Testis (tissue), 3 donors: ENCODE results near the gene MACROH2A1. TPM values are rescaled to one million over a fixed set of nuclear protein-coding genes. Genes with fewer than 3 reads are reported as not detected.

Experiments used
- DNase-seq: peaks from one replicate; pipeline ENCODE4 v3.0.0-alpha.2; 2019
- H3K27ac ChIP-seq, 2 donors: fragments of 200-600 bp; sonication (generic); one replicate each; pipeline ENCODE4 v1.5.1; 2019
- H3K27me3 ChIP-seq: fragments of 200-600 bp; sonication (generic); one replicate; pipeline ENCODE4 v1.5.1; 2019
- H3K36me3 ChIP-seq: fragments of 200-600 bp; sonication (generic); one replicate; pipeline ENCODE4 v1.5.1; 2017; ENCODE audit warnings: low read depth; ENCODE audit errors: missing control alignments
- H3K4me1 ChIP-seq: fragments of 200-600 bp; sonication (generic); one replicate; pipeline ENCODE4 v1.5.1; 2019
- H3K4me3 ChIP-seq, 2 donors: fragments of 200-600 bp; sonication (generic); one replicate each; pipeline ENCODE4 v1.5.1; 2017 to 2019
- H3K9me3 ChIP-seq: fragments of 200-600 bp; sonication (generic); one replicate; pipeline ENCODE4 v1.5.1; 2017
- POLR2A ChIP-seq: fragments of 450-650 bp; IDR thresholded peaks from one replicate; pipeline ENCODE4 v1.6.1; 2017; ENCODE audit warnings: antibody characterized with exemption, mild to moderate bottlenecking, moderate library complexity
- WGBS, 2 donors: methylation state at CpG; one replicate each; pipeline ENCODE4 v1.1.5; 2018; 5-methylcytosine and 5-hydroxymethylcytosine counted together
- intact Hi-C: fragments of 100-400 bp; cut with DNase I; formaldehyde crosslinking; loops from one replicate; pipeline ENCODE4 v1.15.1; 2023; ENCODE audit warnings: low total_unique reads
- polyA plus RNA-seq: library from polyadenylated mRNA; stranded (reverse); fragments of 350-450 nt; fragmentation: Illumina TruSeq; extraction: RNeasy Lipid Tissue Mini Kit (QIAGEN cat#74804); gene quantifications from one replicate; pipeline ENCODE4 v1.2.3, GENCODE V29; 2014; ENCODE audit warnings: low read depth, low replicate concordance; ENCODE audit not compliant: insufficient read depth
- total RNA-seq, 2 donors: library from RNA; depleted of rRNA; stranded (reverse); fragments of >200 nt; gene quantifications; one replicate each; pipeline ENCODE4 v1.2.3, GENCODE V29; 2016
- TF ChIP-seq, protein P1 (sequence below), 3 experiments: fragments of 450-650 bp in 2 of 3; fragments of 200-600 bp in 1 of 3; sonication (generic) in 1 of 3; IDR thresholded peaks; one replicate each; pipeline ENCODE4 v1.5.1; 2016 to 2019; ENCODE audit warnings: antibody characterized with exemption in 3 of 3, mild to moderate bottlenecking in 2 of 3, moderate library complexity in 1 of 3

Gene MACROH2A1
- total and polyA plus RNA-seq, 3 donors from 2014 or later, result 92.9 to 191 (median 178) TPM

DNA sequence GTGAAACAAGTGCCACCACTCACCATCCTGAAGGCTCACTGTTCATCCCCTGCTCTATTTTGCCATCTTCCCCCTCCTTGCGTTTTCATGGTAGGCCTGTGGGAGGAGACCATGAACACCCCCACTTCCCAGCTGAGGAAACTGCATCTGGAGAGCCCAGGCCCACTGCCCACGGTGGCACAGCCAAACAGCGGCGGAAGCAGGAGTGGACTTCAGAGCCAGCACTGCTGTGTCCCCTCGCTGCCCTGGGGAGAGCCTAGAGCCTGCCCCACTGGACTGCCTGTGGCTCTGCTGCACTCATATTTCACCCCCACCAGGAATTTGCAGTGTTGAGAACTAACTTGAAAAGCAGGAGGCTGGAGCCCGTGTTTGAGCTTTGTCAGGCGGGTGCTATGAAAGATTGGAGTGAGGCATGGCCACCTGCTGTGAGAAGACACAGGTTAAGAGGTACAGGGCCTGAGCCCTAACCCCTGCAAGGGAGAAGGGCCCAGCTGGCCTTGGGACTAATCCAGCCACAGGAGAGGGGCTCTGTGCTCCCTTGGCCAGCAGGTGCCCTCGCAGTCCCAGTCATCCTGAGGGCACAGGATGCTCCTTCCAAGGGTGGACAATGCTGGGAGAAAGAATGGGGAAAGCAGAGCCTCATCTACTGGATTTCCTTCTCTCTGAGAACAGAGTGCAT is 79.0 kb downstream of the MACROH2A1 start:
- H3K9me3 ChIP-seq, result no peaks in the 10 kb centered on the region
- no peak overlapping the region for H3K4me3 ChIP-seq
- intact Hi-C loops, result no loop called here
- H3K27ac ChIP-seq, result no peak overlapping the region
- H3K27me3 ChIP-seq, result no peaks in the 10 kb centered on the region
- no peak for DNase-seq
- 85 to 90% methylated on average over 8 of the region's 8 CpGs for WGBS, 2 donors
- no peaks in the 10 kb centered on the region for H3K4me1 ChIP-seq
- no peaks in the 10 kb centered on the region for H3K36me3 ChIP-seq
- TF ChIP-seq, protein P1, sequence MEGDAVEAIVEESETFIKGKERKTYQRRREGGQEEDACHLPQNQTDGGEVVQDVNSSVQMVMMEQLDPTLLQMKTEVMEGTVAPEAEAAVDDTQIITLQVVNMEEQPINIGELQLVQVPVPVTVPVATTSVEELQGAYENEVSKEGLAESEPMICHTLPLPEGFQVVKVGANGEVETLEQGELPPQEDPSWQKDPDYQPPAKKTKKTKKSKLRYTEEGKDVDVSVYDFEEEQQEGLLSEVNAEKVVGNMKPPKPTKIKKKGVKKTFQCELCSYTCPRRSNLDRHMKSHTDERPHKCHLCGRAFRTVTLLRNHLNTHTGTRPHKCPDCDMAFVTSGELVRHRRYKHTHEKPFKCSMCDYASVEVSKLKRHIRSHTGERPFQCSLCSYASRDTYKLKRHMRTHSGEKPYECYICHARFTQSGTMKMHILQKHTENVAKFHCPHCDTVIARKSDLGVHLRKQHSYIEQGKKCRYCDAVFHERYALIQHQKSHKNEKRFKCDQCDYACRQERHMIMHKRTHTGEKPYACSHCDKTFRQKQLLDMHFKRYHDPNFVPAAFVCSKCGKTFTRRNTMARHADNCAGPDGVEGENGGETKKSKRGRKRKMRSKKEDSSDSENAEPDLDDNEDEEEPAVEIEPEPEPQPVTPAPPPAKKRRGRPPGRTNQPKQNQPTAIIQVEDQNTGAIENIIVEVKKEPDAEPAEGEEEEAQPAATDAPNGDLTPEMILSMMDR (IDR thresholded peaks at IDR 0.05), result no peak
- no peak for TF ChIP-seq POLR2A

DNA sequence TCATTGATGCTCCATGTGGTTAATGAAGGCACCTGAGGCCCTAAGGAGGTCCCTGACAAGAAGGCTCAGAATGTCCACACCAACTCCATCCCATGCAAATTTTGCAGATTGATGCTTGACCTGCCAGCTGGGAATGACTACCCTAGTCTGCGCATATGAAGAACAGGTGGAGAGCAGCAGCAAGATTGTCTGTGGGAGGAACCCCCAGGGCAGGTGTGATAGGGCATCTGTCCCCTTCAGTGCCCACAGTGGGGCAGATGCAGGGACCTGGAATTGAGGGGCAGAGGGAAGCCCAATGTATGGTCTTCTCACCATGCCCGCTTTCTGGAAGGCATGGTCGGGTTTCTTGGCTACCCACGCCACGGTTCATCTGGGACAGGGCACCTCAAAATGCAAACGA is 79.6 kb downstream of the MACROH2A1 start:
- TF ChIP-seq, protein P1 (IDR thresholded peaks at IDR 0.05), result no peak
- no peak for TF ChIP-seq POLR2A
- H3K4me1 ChIP-seq, result no peaks in the 10 kb centered on the region
- intact Hi-C loops, result no loop called here
- H3K27me3 ChIP-seq, result no peaks in the 10 kb centered on the region
- no peaks in the 10 kb centered on the region for H3K36me3 ChIP-seq
- DNase-seq, result no peak
- H3K27ac ChIP-seq, result no peak overlapping the region
- no peaks in the 10 kb centered on the region for H3K9me3 ChIP-seq
- 93 to 96% methylated on average over 5 to 6 of the region's 6 CpGs for WGBS, 2 donors
- H3K4me3 ChIP-seq, result no peak overlapping the region

DNA sequence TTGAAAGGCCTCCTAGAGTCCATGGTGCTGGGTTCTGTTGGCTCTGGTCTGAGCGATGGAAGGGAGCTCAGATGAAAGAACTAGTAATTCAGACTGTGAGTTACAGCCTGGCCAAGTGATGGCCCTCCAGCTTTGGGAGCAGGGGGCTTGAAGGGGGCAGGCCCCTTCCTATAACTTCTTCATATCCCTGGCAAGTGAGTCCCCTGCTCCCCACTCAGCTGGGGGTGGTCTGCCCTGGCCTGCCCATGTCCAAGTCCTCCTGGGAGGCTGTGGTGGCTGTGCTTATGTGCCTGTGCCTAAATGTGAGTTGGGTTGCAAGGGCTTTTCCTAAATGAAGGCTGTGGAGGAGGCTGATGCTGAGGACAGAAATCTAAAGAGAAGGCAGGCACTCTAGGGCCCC is 80.1 kb downstream of the MACROH2A1 start:
- 97 to 100% methylated on average over 1 of the region's 1 CpG for WGBS, 2 donors
- intact Hi-C loops, result no loop called here
- Histone ChIP-seq H3K4me1 (no peaks in the 10 kb centered on the region), H3K4me3 (no peak overlapping the region), H3K27me3 (no peaks in the 10 kb centered on the region), H3K36me3 (no peaks in the 10 kb centered on the region), H3K27ac (no peak overlapping the region), H3K9me3 (no peaks in the 10 kb centered on the region)
- TF ChIP-seq POLR2A, result no peak
- DNase-seq, result no peak

DNA sequence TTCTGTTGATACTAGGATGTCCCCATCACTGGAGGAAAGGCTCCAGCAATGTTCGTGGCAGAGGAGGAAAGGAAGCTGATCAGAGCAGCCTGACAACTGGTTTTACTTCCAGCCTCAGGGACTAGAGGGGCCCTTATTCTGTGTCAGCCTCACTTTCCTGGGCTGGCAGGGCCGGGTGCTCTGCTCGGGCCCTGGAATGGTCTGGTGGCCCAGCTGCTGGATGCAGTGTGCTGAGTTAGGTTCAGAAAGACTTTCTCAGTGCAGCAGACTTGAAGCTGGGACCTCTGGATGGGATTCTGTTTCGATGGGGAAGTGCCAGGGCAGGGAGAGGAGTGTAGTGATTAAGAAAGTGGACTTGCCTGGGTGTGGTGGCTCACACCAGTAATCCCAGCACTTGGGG is 81.0 kb downstream of the MACROH2A1 start:
- no peak for DNase-seq
- no peaks in the 10 kb centered on the region for H3K9me3 ChIP-seq
- H3K27ac ChIP-seq, result no peak overlapping the region
- no peaks in the 10 kb centered on the region for H3K4me1 ChIP-seq
- H3K27me3 ChIP-seq, result no peaks in the 10 kb centered on the region
- TF ChIP-seq, protein P1 (IDR thresholded peaks at IDR 0.05), result no peak
- TF ChIP-seq POLR2A, result no peak
- intact Hi-C loops, result no loop called here
- 72 to 85% methylated on average over 2 to 4 of the region's 4 CpGs for WGBS, 2 donors
- H3K36me3 ChIP-seq, result no peaks in the 10 kb centered on the region
- no peak overlapping the region for H3K4me3 ChIP-seq

DNA sequence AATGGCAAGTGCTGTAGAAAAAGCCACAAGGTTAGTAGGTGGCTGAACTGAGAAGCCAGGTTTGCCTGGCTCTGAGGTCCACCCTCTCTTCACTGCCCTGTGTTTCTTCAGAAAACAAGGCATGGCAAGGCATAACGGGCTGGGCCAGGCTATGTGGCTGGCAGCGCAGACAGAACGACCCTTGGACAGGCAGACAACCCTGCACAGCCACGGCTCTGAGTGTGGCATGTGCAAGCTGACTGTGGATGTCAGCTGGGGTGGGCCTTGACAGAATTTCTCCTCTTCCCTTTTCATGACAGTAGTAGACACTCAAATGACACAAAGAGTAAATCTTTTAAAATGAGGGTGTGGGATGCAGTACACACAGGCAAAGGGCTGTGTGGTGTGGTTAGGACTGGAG is 81.7 kb downstream of the MACROH2A1 start:
- Histone ChIP-seq H3K27me3 (no peaks in the 10 kb centered on the region), H3K9me3 (no peaks in the 10 kb centered on the region), H3K4me3 (no peak overlapping the region), H3K27ac (no peak overlapping the region), H3K36me3 (no peaks in the 10 kb centered on the region), H3K4me1 (no peaks in the 10 kb centered on the region)
- no peak for DNase-seq
- WGBS, 2 donors, result 86 to 93% methylated on average over 4 of the region's 4 CpGs
- TF ChIP-seq, protein P1 (IDR thresholded peaks at IDR 0.05), result no peak
- no peak for TF ChIP-seq POLR2A
- intact Hi-C loops, result no loop called here
